H1 (cell line): ENCODE results near the gene TET1. TPM values are rescaled to one million over a fixed set of nuclear protein-coding genes. Genes with fewer than 3 reads are reported as not detected.
A peak's percentile ranks its signal among the peaks of the same experiment; 100 is the strongest.

Source experiments
- CTCF ChIA-PET: fragments of 300-600 bp; sonication (Branson Sonifier 250); formaldehyde crosslinking; loops from one replicate; lab custom pipeline; 2021; ENCODE audit not compliant: partially characterized antibody; lab: Charles Lee
- POLR2A ChIA-PET: fragments of 300-600 bp; sonication (Branson Sonifier 250); formaldehyde crosslinking; loops from one replicate; lab custom pipeline; 2021; ENCODE audit warnings: inconsistent platforms; ENCODE audit not compliant: partially characterized antibody; lab: Charles Lee
- DNase-seq, 2 experiments: peaks; one replicate each; pipeline versions ENCODE4 v3.0.0 to v3.0.0-alpha.2; 2010 to 2022; ENCODE audit warnings: low spot score in 2 of 2, low read depth in 1 of 2, mixed read lengths in 1 of 2
- FAIRE-seq: peaks from 2 replicates; lab custom pipeline; 2011; peaks lifted over from hg19 to GRCh38; lab: Jason Lieb, UNC
- H2AFZ ChIP-seq: 2 replicates; pipeline ENCODE4 v1.8.1; 2012; ENCODE audit warnings: low read length, inconsistent platforms
- H2AK5ac ChIP-seq: 2 replicates; pipeline ENCODE4 v1.6.1; 2013; ENCODE audit warnings: low read depth, low read length
- H2BK120ac ChIP-seq: replicated peaks from 2 replicates; pipeline ENCODE3; 2013; ENCODE audit warnings: low read depth, low read length, inconsistent platforms
- H2BK12ac ChIP-seq: 2 replicates; pipeline ENCODE4 v1.6.1; 2013; ENCODE audit warnings: low read depth, low read length
- H2BK15ac ChIP-seq: 2 replicates; pipeline ENCODE4 v1.6.1; 2013; ENCODE audit warnings: low read length
- H2BK20ac ChIP-seq: 2 replicates; pipeline ENCODE4 v1.6.1; 2013; ENCODE audit warnings: low read length
- H2BK5ac ChIP-seq: 2 replicates; pipeline ENCODE4 v1.6.1; 2013; ENCODE audit warnings: low read depth, low read length
- H3K14ac ChIP-seq: 2 replicates; pipeline ENCODE4 v1.6.1; 2013; ENCODE audit warnings: inconsistent platforms; ENCODE audit not compliant: insufficient read length
- H3K18ac ChIP-seq: 2 replicates; pipeline ENCODE4 v1.6.1; 2013; ENCODE audit warnings: low read length; ENCODE audit errors: extremely low read depth
- H3K23ac ChIP-seq: 2 replicates; pipeline ENCODE4 v1.6.1; 2013; ENCODE audit warnings: inconsistent platforms; ENCODE audit not compliant: insufficient read length
- H3K23me2 ChIP-seq: 2 replicates; pipeline ENCODE4 v1.6.1; 2013; ENCODE audit warnings: low read depth, low read length
- H3K27ac ChIP-seq: 2 replicates; pipeline ENCODE4 v1.6.1; 2011; ENCODE audit warnings: low read depth, low read length, inconsistent platforms
- H3K27me3 ChIP-seq, 4 experiments: replicated peaks in 1 of 4; 1 replicate in 1 of 4; 2 replicates in 3 of 4; pipeline versions ENCODE4 v1.6.1 to v1.8.1; 2011 to 2013; ENCODE audit warnings: low read length in 3 of 4, mild to moderate bottlenecking in 3 of 4, inconsistent platforms in 2 of 4, mixed read lengths in 2 of 4, moderate library complexity in 1 of 4; ENCODE audit not compliant: control insufficient read depth in 3 of 4, insufficient read depth in 3 of 4; ENCODE audit errors: extremely low read depth in 1 of 4
- H3K36me3 ChIP-seq, 4 experiments: 2 replicates each; pipeline versions ENCODE4 v1.6.1 to v1.8.1; 2011 to 2013; ENCODE audit warnings: mild to moderate bottlenecking in 4 of 4, low read length in 3 of 4, moderate library complexity in 2 of 4, control low read depth in 1 of 4, inconsistent platforms in 1 of 4; ENCODE audit not compliant: insufficient read depth in 4 of 4, control insufficient read depth in 2 of 4
- H3K4ac ChIP-seq: replicated peaks from 2 replicates; pipeline ENCODE3; 2013; ENCODE audit warnings: low read length, low read depth, mixed read lengths, inconsistent platforms; ENCODE audit not compliant: insufficient read length
- H3K4me1 ChIP-seq, 4 experiments: replicated peaks in 1 of 4; 1 replicate in 1 of 4; 2 replicates in 3 of 4; pipeline versions ENCODE4 v1.6.1 to v1.8.1; 2011 to 2013; ENCODE audit warnings: low read length in 3 of 4, inconsistent platforms in 2 of 4, mixed read lengths in 1 of 4; ENCODE audit not compliant: insufficient read depth in 4 of 4, control insufficient read depth in 3 of 4
- H3K4me2 ChIP-seq, 2 experiments: 2 replicates each; pipeline versions ENCODE4 v1.6.1 to v1.8.1; 2011 to 2013; ENCODE audit warnings: low read depth in 2 of 2, low read length in 2 of 2, control low read depth in 1 of 2, inconsistent platforms in 1 of 2, mild to moderate bottlenecking in 1 of 2; ENCODE audit not compliant: insufficient read depth in 1 of 2
- H3K4me3 ChIP-seq, 4 experiments: fragments of 200-600, 300-600 bp in 1 of 4; sonication (generic), shearing (Covaris generic), sonication (Bioruptor Twin) in 1 of 4; 2 replicates each; pipeline versions ENCODE4 v1.5.1 to v1.8.1; 2011 to 2016; ENCODE audit warnings: low read length in 4 of 4, low read depth in 3 of 4, control low read depth in 2 of 4, inconsistent platforms in 2 of 4, mild to moderate bottlenecking in 2 of 4, mixed read lengths in 1 of 4, moderate library complexity in 1 of 4; ENCODE audit not compliant: insufficient read depth in 2 of 4; ENCODE audit errors: extremely low read depth in 1 of 4
- H3K56ac ChIP-seq: replicated peaks from 2 replicates; pipeline ENCODE3; 2013; ENCODE audit warnings: low read depth, mild to moderate bottlenecking, mixed read lengths, low read length, inconsistent platforms; ENCODE audit not compliant: insufficient read length
- H3K79me1 ChIP-seq: 2 replicates; pipeline ENCODE4 v1.6.1; 2013; ENCODE audit warnings: low read depth, low read length, control low read depth
- H3K79me2 ChIP-seq, 2 experiments: 2 replicates each; pipeline versions ENCODE4 v1.6.1 to v1.8.1; 2012 to 2013; ENCODE audit warnings: low read length in 2 of 2, mild to moderate bottlenecking in 2 of 2, inconsistent platforms in 1 of 2; ENCODE audit not compliant: insufficient read depth in 2 of 2, control insufficient read depth in 1 of 2
- H3K9ac ChIP-seq, 4 experiments: replicated peaks in 1 of 4; 1 replicate in 1 of 4; 2 replicates in 3 of 4; pipeline versions ENCODE4 v1.6.1 to v1.8.1; 2011 to 2013; ENCODE audit warnings: low read depth in 3 of 4, low read length in 3 of 4, control low read depth in 2 of 4, mild to moderate bottlenecking in 2 of 4, moderate library complexity in 2 of 4, inconsistent platforms in 1 of 4; ENCODE audit errors: extremely low read depth in 1 of 4
- H3K9me3 ChIP-seq, 2 experiments: 2 replicates each; pipeline versions ENCODE4 v1.6.1 to v1.8.1; 2012 to 2013; ENCODE audit warnings: mild to moderate bottlenecking in 2 of 2, moderate library complexity in 2 of 2, control low read depth in 1 of 2, inconsistent platforms in 1 of 2, low read depth in 1 of 2, low read length in 1 of 2, mixed read lengths in 1 of 2; ENCODE audit not compliant: insufficient read depth in 2 of 2
- H4K20me1 ChIP-seq, 2 experiments: replicated peaks in 1 of 2; 2 replicates each; pipeline versions ENCODE3 to v1.8.1; 2011 to 2013; ENCODE audit warnings: inconsistent platforms in 2 of 2, low read length in 2 of 2, mild to moderate bottlenecking in 1 of 2; ENCODE audit not compliant: insufficient read depth in 2 of 2, control insufficient read depth in 1 of 2
- H4K5ac ChIP-seq: 2 replicates; pipeline ENCODE4 v1.6.1; 2013; ENCODE audit warnings: low read length, low read depth, mixed read lengths, inconsistent platforms; ENCODE audit not compliant: insufficient read length
- H4K8ac ChIP-seq: 2 replicates; pipeline ENCODE4 v1.8.0; 2013; ENCODE audit warnings: mild to moderate bottlenecking, moderate library complexity, low read length, inconsistent platforms; ENCODE audit not compliant: insufficient read depth; ENCODE audit errors: extremely low read depth
- H4K91ac ChIP-seq: replicated peaks from 2 replicates; pipeline ENCODE3; 2013; ENCODE audit warnings: low read length, mixed read lengths, inconsistent platforms; ENCODE audit not compliant: insufficient read length
- CEBPB ChIP-seq: IDR thresholded peaks from 2 replicates; pipeline ENCODE4 v1.6.1; 2012; ENCODE audit warnings: low read depth, low read length
- CREB1 ChIP-seq: IDR thresholded peaks from 2 replicates; pipeline ENCODE4 v1.6.1; 2012; ENCODE audit warnings: inconsistent platforms
- SIRT6 ChIP-seq: IDR thresholded peaks from one replicate; pipeline ENCODE4 v1.7.1; 2012; ENCODE audit warnings: low read length, inconsistent platforms
- WGBS, 2 experiments: shearing (Covaris generic) in 1 of 2; methylation state at CpG; one replicate each; pipeline versions ENCODE4 v1.1.6 to v1.1.7; 2013 to 2015; ENCODE audit warnings: low lambda C conversion rate in 2 of 2, mixed read lengths in 2 of 2, inconsistent platforms in 1 of 2, low coverage in 1 of 2, missing lambda C conversion rate in 1 of 2; ENCODE audit not compliant: insufficient replicate concordance in 2 of 2, insufficient coverage in 1 of 2, insufficient read length in 1 of 2; ENCODE audit errors: extremely low coverage in 1 of 2, missing lambda C conversion rate in 1 of 2; 5-methylcytosine and 5-hydroxymethylcytosine counted together
- polyA plus RNA-seq, 7 experiments: library from polyadenylated mRNA; depleted of rRNA in 3 of 7; stranded (reverse) in 5 of 7; unstranded in 2 of 7; fragments of >200 nt in 5 of 7; fragments of 200-250 nt in 2 of 7; gene quantifications; 1 replicate in 5 of 7; 2 replicates in 1 of 7; 4 replicates in 1 of 7; pipeline versions ENCODE4 v1.2.1 to v1.2.3, GENCODE V29; 2011 to 2013; ENCODE audit warnings: missing spikeins in 2 of 7, mixed read lengths in 2 of 7
- total RNA-seq: library from RNA; stranded (reverse); fragmentation: NEBNext Ultra II Directional; extraction: Animal tissue kit (Norgen Biotek cat#: 25700); gene quantifications from 2 replicates; pipeline ENCODE4 v1.2.1, GENCODE V29; 2021

Gene TET1
- total and polyA plus RNA-seq, 2 of the 8 experiments (the other 6 are each of a cell fraction or from before 2014, with no cell fraction given), result 15.2 to 69.3 TPM

DNA sequence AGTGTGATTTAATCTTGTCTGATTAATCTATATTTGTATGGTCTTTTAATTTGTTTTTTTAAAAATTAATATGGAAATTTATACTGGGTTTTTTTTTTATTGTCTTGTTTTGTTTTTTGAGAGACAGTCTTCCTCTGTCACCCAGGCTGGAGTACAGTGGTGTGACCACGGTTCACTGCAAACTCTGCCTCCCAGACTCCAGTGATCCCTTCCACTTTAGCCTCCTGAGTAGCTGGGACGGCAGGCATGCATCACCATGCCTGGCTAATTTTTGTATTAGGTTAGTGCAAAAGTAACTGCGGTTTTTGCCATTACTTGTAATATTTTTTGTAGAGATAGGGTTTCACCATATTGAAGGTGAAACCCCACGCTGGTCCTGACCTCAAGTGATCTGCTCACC is 73.1 kb downstream of the TET1 start:
- no peak overlapping the region for H3K18ac ChIP-seq
- no peak overlapping the region for H3K4me2 ChIP-seq
- no peaks in the 10 kb centered on the region for H3K9me3 ChIP-seq
- H2BK20ac ChIP-seq, result no peak overlapping the region
- no peak overlapping the region for H3K23ac ChIP-seq
- H3K23me2 ChIP-seq, result no peaks in the 10 kb centered on the region
- CTCF ChIA-PET, result no interaction called here
- H4K20me1 ChIP-seq, result no peaks in the 10 kb centered on the region
- H2BK120ac ChIP-seq, result no peak overlapping the region
- no peak overlapping the region for H3K9ac ChIP-seq
- H3K36me3 ChIP-seq, result peaks cover 0 to 3% (median 0%) of the 10 kb centered on the region in 4 experiments; a peak in 1 of 8 replicates
- peaks cover 0 to 47% of the 10 kb centered on the region in 2 experiments; a peak in 2 of 4 replicates for H3K79me2 ChIP-seq
- no peak overlapping the region for H4K5ac ChIP-seq
- POLR2A ChIA-PET, result interaction anchor here (1.4 kb wide), 1 partner anchor 33 kb away, joined by 3 read pairs; no protein-coding TSS in a partner anchor
- H3K14ac ChIP-seq, result no peak overlapping the region
- H2BK5ac ChIP-seq, result no peak overlapping the region
- no peaks in the 10 kb centered on the region for H3K27me3 ChIP-seq
- H3K56ac ChIP-seq, result no peak overlapping the region
- no peak overlapping the region for H2AFZ ChIP-seq
- H2AK5ac ChIP-seq, result no peak overlapping the region
- H3K27ac ChIP-seq, result no peak overlapping the region
- no peak overlapping the region for H2BK12ac ChIP-seq
- DNase-seq (no peak), FAIRE-seq (no peak)
- 92% methylated on average over 4 of the region's 4 CpGs; no CpG with 5 or more reads in 1 of the 2 experiments for WGBS, 2 experiments
- peaks cover 5% of the 10 kb centered on the region for H3K79me1 ChIP-seq
- H3K4me1 ChIP-seq, result no peaks in the 10 kb centered on the region
- no peak overlapping the region for H3K4me3 ChIP-seq
- no peak overlapping the region for H4K91ac ChIP-seq
- no peak overlapping the region for H2BK15ac ChIP-seq
- peak overlapping the region; percentile 20; the same call in 1 of the 2 replicates for H4K8ac ChIP-seq
- H3K4ac ChIP-seq, result no peak overlapping the region
- no peak for TF ChIP-seq CREB1
- TF ChIP-seq CEBPB, result no peak
- TF ChIP-seq SIRT6, result no peak
- TF ChIP-seq, all 59 proteins: peak for 0
